GM21825 (cell line): ENCODE results near the gene ENPP6.

ENCODE experiments used
- ATAC-seq: cut with Tn5 transposase; IDR thresholded peaks from one replicate; pipeline ENCODE4 v1.9.1; 2021; ENCODE audit warnings: mild to moderate bottlenecking, moderate library complexity; ENCODE audit not compliant: unreplicated experiment

ENPP6 gene

GRCh38 chr4:184217634-184218033 is at the start of gene ENPP6:
ENPP6 (minus strand) TSS chr4:184217873; CDS start chr4:184217819, 54 bp downstream.
- no peak for ATAC-seq

- ATAC-seq, result no peak
Observed at GRCh38 chr4:184267206-184267608, 49.5 kb upstream of the ENPP6 start.

DNA sequence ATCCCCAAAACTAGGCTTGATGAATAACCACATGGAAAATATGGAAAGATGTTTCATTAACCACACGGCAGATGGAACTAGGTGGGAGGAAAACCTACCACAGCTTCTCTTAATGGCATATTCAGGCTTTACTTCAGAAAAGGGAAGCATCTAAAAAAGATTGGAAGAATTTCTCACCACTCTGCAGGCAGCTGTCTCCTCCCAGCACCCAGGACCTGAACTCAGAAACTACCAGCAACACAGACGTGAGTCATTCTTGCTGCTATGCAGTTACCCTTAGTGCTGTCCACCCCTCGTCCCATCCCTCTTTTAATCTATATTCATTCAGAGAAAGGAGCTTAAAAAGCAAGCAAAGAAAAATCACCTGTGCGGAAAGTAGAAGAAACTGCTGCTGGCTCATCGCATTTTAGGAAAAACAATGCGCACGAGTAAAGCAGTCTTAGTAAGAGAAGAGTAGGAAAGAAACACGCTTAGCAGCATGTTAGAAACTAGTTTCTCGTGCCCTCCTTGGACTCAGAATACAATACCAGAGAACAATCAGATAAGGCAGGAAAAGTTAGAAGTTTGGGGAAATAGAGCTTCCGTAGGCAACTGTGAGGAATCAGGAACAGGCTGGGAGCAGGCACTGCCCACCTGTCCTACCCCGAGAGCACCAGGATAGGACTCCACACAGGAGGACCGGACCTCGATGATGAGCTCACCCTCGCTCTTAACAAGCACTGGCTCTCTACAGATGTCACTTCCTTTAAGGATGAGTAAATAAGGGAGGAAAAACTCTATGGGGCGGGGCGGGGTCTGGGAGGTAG is 48.1 kb upstream of the ENPP6 start:
- ATAC-seq, result no peak

DNA sequence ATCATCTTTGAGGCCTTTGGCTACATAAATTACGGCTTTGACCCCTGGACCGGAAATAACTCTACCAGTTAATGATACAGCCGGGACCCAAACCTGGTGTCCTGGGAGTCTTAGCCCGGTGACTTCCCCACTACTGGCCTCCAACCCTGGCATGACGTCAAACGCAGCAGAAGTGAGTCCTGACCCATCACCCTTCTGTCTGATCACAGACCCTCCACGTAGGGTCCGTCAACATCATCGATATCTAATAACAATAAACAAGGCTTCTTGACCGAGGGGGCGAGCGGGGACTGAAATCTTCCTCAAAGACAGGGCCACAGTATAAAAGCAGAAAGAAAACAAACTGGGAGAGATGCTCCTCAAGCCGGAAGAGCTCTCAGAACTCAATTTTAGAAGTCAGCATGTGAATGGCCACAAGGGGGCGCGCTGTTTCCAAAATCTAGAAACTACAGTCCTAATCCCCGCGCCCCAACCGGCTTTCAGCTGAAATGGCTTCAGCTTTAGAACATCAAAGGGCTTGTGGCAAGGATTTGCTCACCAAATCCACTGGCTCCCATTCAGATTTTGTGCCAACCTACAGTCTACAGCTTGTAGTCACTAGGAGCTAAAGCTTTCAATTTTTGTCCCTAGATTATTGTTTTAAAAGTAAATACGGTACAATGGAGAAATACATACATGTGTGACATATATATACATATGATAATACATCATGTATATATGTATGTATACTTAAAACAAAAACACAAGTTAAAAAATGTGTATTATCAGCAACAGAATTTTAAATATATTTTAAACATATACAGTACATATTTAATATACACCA is 46.4 kb upstream of the ENPP6 start:
- ATAC-seq, result no peak

DNA sequence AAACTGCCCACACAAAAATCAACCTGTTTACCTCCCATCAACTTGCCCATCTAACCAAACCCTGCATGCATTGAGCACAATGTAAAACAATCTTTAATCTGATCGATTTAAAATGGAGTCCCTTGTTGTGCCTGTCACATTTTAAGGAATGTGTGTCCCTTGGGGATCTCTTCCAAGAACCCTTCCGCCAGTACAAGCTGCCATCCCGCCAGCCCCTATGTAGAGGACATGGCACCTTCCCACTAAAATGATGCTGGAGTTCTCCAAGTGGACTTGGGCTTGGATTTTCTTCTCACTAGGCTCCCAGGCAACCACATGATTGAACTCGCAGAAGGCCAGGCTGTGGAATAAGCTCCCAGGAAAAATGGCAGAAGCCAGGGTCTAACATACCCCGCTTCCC is 45.8 kb upstream of the ENPP6 start:
- no peak for ATAC-seq

DNA sequence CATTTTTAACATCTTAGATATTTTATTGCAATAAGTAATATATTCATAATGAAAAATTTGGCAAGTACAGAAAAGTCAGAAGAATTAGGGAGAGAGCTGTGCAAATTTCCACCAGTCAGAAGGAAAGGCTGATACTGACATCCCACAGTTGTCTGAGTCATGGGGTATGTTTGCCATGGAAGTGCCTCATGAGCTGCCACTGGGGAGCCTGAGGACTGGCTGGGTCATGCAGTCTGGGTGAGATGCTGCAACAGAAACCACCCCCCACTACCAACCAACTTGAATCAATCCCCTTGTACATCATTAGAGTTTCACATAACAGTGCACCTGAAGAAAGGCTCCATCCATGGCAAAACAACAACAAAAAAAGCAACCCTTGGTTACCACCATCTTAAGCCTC is 45.2 kb upstream of the ENPP6 start:
- no peak for ATAC-seq

DNA sequence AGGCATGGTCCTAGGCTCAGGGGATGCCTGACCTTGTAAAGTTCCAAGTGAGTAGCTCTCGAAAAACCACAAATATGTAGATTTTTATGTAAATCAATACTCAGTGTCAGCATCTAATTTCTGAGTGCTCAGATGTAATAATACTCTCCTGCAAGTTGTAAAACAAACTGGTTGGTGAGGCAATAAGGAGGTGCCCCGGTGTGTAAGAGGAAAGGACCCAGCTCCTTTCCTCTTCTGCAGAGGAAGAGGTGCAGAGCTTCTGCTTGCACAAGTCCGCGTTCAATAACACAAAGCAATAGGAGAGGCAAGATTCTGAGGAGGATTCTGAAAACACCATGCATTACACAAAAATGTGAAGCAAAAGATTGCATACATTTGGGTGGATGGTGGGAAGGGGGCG is 43.6 kb upstream of the ENPP6 start:
- no peak for ATAC-seq

GRCh38 chr4:184259866-184260265 is 42.2 kb upstream of the ENPP6 start:
- ATAC-seq, result no peak

GRCh38 chr4:184259081-184259480 is 41.4 kb upstream of the ENPP6 start:
- no peak for ATAC-seq

GRCh38 chr4:184255871-184256642 is 38.4 kb upstream of the ENPP6 start:
- no peak for ATAC-seq

- ATAC-seq, result no peak
Observed at GRCh38 chr4:184255361-184255760, 37.7 kb upstream of the ENPP6 start.

GRCh38 chr4:184253072-184253420 is 35.4 kb upstream of the ENPP6 start:
- ATAC-seq, result no peak

DNA sequence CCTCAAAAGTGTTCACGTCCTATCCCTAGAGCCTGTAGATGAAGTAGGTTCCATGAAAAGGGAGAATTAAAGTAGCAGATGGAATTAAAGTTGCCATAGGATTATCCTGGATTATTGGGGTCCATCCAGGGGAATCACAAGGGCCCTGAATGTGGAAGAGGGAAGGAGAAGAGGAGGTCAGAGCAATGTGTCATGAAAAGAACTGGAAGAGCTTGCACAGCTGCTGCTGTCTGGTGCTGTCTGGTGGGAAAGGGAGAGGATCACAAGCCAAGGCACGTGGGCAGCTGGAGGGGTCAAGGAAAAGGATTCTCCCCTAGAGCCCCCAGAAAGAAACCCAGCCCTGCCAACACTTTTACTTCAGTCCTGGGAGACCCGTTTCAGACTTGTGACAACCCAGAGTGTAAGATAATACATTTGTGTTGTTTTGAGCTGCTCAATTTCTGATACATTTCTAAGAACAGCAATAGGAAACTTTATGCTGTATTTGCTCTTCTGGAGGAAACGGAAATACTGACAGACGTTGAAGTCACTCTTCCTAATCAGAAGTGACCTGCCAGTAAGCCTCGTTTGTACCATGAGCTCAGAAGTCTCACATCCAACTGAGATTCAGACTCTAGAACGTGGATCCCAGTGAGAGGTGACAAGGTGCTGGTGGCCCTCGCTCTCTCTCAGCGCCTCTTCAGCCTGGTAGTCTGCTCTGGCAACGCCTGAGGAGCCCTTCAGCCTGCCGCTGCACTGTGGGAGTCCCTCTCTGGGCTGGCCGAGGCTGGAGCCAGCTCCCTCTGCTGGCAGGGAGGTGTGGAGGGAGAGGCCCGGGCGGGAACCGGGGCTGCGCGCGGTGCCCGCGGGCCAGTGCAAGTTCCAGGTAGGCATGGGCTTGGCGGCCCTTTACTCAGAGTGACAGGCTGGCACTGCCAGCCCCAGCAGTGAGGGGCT is 34.7 kb upstream of the ENPP6 start:
- no peak for ATAC-seq

DNA sequence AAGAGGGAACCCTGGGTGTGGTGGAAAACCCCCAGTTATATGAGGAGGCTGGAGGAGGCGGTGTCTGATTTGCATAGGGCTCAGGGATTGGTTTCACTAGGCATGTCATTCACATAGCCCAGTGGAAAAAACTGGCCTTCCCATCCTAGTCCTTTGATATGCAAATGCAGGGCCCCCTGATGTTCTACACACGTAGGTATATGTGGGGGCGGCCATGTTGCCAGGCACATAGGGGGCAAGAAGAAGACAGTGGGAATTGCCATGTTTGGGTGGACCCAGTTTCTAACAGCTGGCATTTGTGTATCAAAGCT is 34.0 kb upstream of the ENPP6 start:
- no peak for ATAC-seq

GRCh38 chr4:184250795-184251669 is 33.4 kb upstream of the ENPP6 start:
- no peak for ATAC-seq

GRCh38 chr4:184248216-184248615 is 30.5 kb upstream of the ENPP6 start:
- ATAC-seq, result no peak

DNA sequence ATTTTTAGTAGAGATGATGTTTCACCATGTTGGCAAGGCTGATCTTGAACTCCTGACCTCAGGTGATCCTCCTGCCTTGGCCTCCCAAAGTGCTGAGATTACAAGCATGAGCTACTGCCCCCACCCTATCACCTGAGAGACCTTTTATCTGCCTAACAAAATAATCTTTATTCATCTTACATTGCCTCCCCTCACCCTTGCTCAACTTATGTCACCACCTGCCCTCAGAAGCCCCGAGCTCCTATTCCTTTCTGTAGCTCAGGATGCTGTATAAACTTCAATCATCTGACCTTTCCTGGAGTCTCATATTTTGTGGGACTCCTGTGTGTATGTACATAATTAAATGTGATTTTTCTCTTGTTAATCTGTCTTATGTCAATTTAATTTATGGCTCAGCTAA is 29.7 kb upstream of the ENPP6 start:
- no peak for ATAC-seq

GRCh38 chr4:184246426-184246825 is 28.8 kb upstream of the ENPP6 start:
- ATAC-seq, result no peak

DNA sequence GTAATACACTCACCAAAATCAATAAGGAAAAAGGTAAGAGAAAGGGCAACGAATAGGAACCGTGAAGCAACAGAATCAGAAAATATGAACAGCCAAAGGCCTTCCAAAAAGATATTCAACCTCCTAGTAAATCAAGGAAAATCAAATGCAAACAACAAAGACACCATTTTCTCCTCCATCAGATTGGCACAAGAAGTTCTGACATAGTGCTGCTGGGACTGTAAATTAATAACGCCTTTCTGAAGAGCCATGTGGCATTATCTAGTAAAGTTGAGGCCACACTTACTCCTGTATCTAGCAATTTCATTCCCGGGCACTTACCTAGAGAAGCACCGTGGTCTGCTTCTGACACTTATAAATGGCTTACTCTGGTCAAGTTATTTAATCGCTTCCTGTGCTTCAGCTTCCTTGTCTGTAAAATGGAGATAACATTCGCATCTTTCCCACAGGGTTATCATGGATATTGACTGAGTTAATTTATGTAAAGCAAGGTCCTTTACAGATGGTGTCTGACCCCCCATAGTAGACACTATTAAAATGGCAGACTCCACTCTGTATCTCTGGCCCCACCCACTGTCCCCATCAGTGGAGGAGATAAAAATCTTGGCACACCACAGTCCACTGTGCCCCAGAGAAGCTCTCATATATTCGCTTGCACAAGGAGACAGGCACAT is 20.5 kb upstream of the ENPP6 start:
- no peak for ATAC-seq
